Transverse colon (tissue), 4 donors: ENCODE measurements around the gene KRTAP5-11.

Experiments
- EP300 ChIP-seq: sonication (generic); formaldehyde crosslinking; IDR thresholded peaks from one replicate; pipeline ENCODE4 v1.6.1; 2017; ENCODE audit warnings: antibody characterized with exemption, low read depth
- POLR2A ChIP-seq: fragments of 450-650 bp; IDR thresholded peaks from one replicate; pipeline ENCODE4 v1.6.1; 2016; ENCODE audit warnings: antibody characterized with exemption, mild to moderate bottlenecking, moderate library complexity
- POLR2AphosphoS5 ChIP-seq, 3 donors: sonication (generic); formaldehyde crosslinking; IDR thresholded peaks; one replicate each; pipeline ENCODE4 v1.6.1; 2016; ENCODE audit warnings: antibody characterized with exemption in 3 of 3
- TF ChIP-seq, protein P1 (sequence below), 5 experiments: fragments of 200-600 bp in 3 of 5; fragments of 450-650 bp in 2 of 5; sonication (generic) in 3 of 5; IDR thresholded peaks; 1 replicate in 2 of 5; 2 replicates in 3 of 5; pipeline ENCODE4 v1.5.1; 2016 to 2017; ENCODE audit warnings: antibody characterized with exemption in 5 of 5, inconsistent platforms in 3 of 5, mild to moderate bottlenecking in 2 of 5, moderate library complexity in 1 of 5

- TF ChIP-seq POLR2A (no peak), EP300 (no peak), POLR2AphosphoS5 (IDR thresholded peaks at IDR 0.05) (no peak)
- TF ChIP-seq, protein P1, sequence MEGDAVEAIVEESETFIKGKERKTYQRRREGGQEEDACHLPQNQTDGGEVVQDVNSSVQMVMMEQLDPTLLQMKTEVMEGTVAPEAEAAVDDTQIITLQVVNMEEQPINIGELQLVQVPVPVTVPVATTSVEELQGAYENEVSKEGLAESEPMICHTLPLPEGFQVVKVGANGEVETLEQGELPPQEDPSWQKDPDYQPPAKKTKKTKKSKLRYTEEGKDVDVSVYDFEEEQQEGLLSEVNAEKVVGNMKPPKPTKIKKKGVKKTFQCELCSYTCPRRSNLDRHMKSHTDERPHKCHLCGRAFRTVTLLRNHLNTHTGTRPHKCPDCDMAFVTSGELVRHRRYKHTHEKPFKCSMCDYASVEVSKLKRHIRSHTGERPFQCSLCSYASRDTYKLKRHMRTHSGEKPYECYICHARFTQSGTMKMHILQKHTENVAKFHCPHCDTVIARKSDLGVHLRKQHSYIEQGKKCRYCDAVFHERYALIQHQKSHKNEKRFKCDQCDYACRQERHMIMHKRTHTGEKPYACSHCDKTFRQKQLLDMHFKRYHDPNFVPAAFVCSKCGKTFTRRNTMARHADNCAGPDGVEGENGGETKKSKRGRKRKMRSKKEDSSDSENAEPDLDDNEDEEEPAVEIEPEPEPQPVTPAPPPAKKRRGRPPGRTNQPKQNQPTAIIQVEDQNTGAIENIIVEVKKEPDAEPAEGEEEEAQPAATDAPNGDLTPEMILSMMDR (IDR thresholded peaks at IDR 0.05): no peak
Measured at GRCh38 chr11:71581826-71582225, 849 bp downstream of the KRTAP5-11 start.
